K562 (cell line): ENCODE results near the gene IMPA2. TPM values are rescaled to one million over a fixed set of nuclear protein-coding genes. Genes with fewer than 3 reads are reported as not detected.

ENCODE experiments used
- ATAC-seq: fragments of 200-7000 bp; cut with Tn5 transposase; 3 replicates; pipeline ENCODE4 v1.9.1; 2020; ENCODE audit warnings: moderate library complexity
- BruUV-seq: library from RNA; stranded (reverse); fragments of 400-500 nt; replicated peaks from 2 replicates; lab custom pipeline; 2021; lab: Mats Ljungman, UMichigan
- CTCF ChIA-PET: fragments of 300-600 bp; formaldehyde crosslinking; extraction: SDS; loops from one replicate; lab custom pipeline; 2021; ENCODE audit warnings: low intra/inter-chr PET ratio; lab: Yijun Ruan, JAX
- POLR2A ChIA-PET: fragments of 300-600, 350-650 bp; sonication (Branson Sonifier 250); formaldehyde crosslinking; extraction: SDS; loops from one replicate; lab custom pipeline; 2021; ENCODE audit warnings: antibody characterized with exemption, inconsistent platforms; lab: Yijun Ruan, JAX
- DNase-seq, 4 experiments: peaks; one replicate each; pipeline versions ENCODE4 v3.0.0 to v3.0.0-alpha.2; 2011 to 2018; ENCODE audit warnings: low spot score in 3 of 4, mixed read lengths in 3 of 4; ENCODE audit errors: extremely low read depth in 1 of 4
- FAIRE-seq: peaks from 2 replicates; lab custom pipeline; 2011; peaks lifted over from hg19 to GRCh38; lab: Jason Lieb, UNC
- H2AFZ ChIP-seq: 2 replicates; pipeline ENCODE4 v1.6.0; 2011; ENCODE audit warnings: low read depth, low read length, control low read depth, inconsistent platforms
- H3K27ac ChIP-seq: fragments of 200-600 bp; 3 replicates; pipeline ENCODE4 v1.8.0; 2011; ENCODE audit warnings: low read depth, mild to moderate bottlenecking, control low read depth, inconsistent platforms, low read length, moderate library complexity, mixed read lengths; ENCODE audit errors: extremely low read depth
- H3K27me3 ChIP-seq, 2 experiments: fragments of 300-600 bp in 1 of 2; 2 replicates in 1 of 2; 3 replicates in 1 of 2; pipeline versions ENCODE4 v1.6.0 to v1.8.0; 2011; ENCODE audit warnings: inconsistent platforms in 2 of 2, low read length in 2 of 2, mild to moderate bottlenecking in 1 of 2, mixed read lengths in 1 of 2, moderate library complexity in 1 of 2; ENCODE audit not compliant: control insufficient read depth in 2 of 2, insufficient read depth in 2 of 2
- H3K36me3 ChIP-seq: fragments of 300-600 bp; 3 replicates; pipeline ENCODE4 v1.8.0; 2011; ENCODE audit warnings: mild to moderate bottlenecking, low read length, inconsistent platforms; ENCODE audit not compliant: control insufficient read depth, insufficient read depth
- H3K4me1 ChIP-seq, 2 experiments: fragments of 200-600 bp in 1 of 2; replicated peaks in 1 of 2; 2 replicates in 1 of 2; 3 replicates in 1 of 2; pipeline versions ENCODE4 v1.5.1 to v1.8.0; 2011; ENCODE audit warnings: inconsistent platforms in 2 of 2, low read length in 2 of 2, mild to moderate bottlenecking in 1 of 2, mixed read lengths in 1 of 2, moderate library complexity in 1 of 2; ENCODE audit not compliant: control insufficient read depth in 2 of 2, insufficient read depth in 2 of 2
- H3K4me2 ChIP-seq: 2 replicates; pipeline ENCODE4 v1.6.1; 2011; ENCODE audit warnings: low read length, control low read depth, inconsistent platforms, mixed read lengths; ENCODE audit not compliant: insufficient read depth
- H3K4me3 ChIP-seq: fragments of 200-600 bp; sonication (generic), shearing (Covaris generic); 2 replicates; pipeline ENCODE4 v1.5.1; 2016; ENCODE audit warnings: control low read depth, inconsistent platforms
- H3K79me2 ChIP-seq: fragments of 200-600 bp; 3 replicates; pipeline ENCODE4 v1.8.0; 2011; ENCODE audit warnings: low read length, inconsistent platforms; ENCODE audit not compliant: control insufficient read depth, insufficient read depth
- H3K9ac ChIP-seq, 2 experiments: 2 replicates each; pipeline versions ENCODE4 v1.6.0 to v1.6.1; 2011; ENCODE audit warnings: low read depth in 2 of 2, low read length in 2 of 2, control low read depth in 1 of 2, inconsistent platforms in 1 of 2, mild to moderate bottlenecking in 1 of 2, mixed read lengths in 1 of 2; ENCODE audit not compliant: insufficient read depth in 1 of 2
- H3K9me1 ChIP-seq: one replicate; pipeline ENCODE4 v1.6.0; 2011; ENCODE audit warnings: inconsistent platforms, mild to moderate bottlenecking, low read length, moderate library complexity; ENCODE audit not compliant: control insufficient read depth, insufficient read depth
- H3K9me3 ChIP-seq: replicated peaks from 2 replicates; pipeline ENCODE4 v1.5.1; 2011; ENCODE audit warnings: low read depth, low read length, inconsistent platforms; ENCODE audit not compliant: control insufficient read depth, insufficient read depth
- H4K20me1 ChIP-seq: replicated peaks from 2 replicates; pipeline ENCODE4 v1.6.1; 2011; ENCODE audit warnings: low read length, inconsistent platforms, mixed read lengths; ENCODE audit not compliant: control insufficient read depth, insufficient read depth
- ARID1B ChIP-seq: fragments of 450-650 bp; IDR thresholded peaks from 2 replicates; pipeline ENCODE4 v1.6.1; 2016; ENCODE audit warnings: antibody characterized with exemption, mild to moderate bottlenecking, inconsistent platforms
- BCL6 ChIP-seq: fragments of 250-450 bp; sonication (Bioruptor Pico); IDR thresholded peaks from 2 replicates; pipeline ENCODE4 v1.4.0; 2020
- CBFA2T2 ChIP-seq: fragments of 450-650 bp; conservative IDR thresholded peaks from 2 replicates; pipeline ENCODE4 v1.6.1; 2017; ENCODE audit warnings: mild to moderate bottlenecking
- CBFA2T3 ChIP-seq: fragments of 450-650 bp; IDR thresholded peaks from 2 replicates; pipeline ENCODE4 v1.6.1; 2017
- DDX20 ChIP-seq: fragments of 450-650 bp; IDR thresholded peaks from 2 replicates; pipeline ENCODE4 v1.6.1; 2016; ENCODE audit warnings: missing genetic modification characterization, low read depth, mild to moderate bottlenecking, missing compliant biosample characterization, moderate library complexity
- DPF2 ChIP-seq: fragments of 450-650 bp; IDR thresholded peaks from 2 replicates; pipeline ENCODE4 v1.6.1; 2016
- EGR1 ChIP-seq: fragments of 450-650 bp; conservative IDR thresholded peaks from 2 replicates; pipeline ENCODE4 v1.6.1; 2017; ENCODE audit warnings: mild to moderate bottlenecking
- ELF1 ChIP-seq: fragments of 200-800 bp; sonication (Bioruptor generic); IDR thresholded peaks from 2 replicates; pipeline ENCODE4 v1.6.1; 2016; ENCODE audit warnings: missing genetic modification characterization, missing compliant biosample characterization
- EP300 ChIP-seq: IDR thresholded peaks from 2 replicates; pipeline ENCODE4 v1.6.1; 2012; ENCODE audit warnings: low read length, improper control_type of control experiment
- NCOR1 ChIP-seq: fragments of 450-650 bp; IDR thresholded peaks from 2 replicates; pipeline ENCODE4 v1.6.1; 2016; ENCODE audit warnings: mild to moderate bottlenecking, moderate library complexity
- RCOR1 ChIP-seq, 2 experiments: IDR thresholded peaks; 2 replicates each; pipeline ENCODE4 v1.6.1; 2012; ENCODE audit warnings: low read depth in 2 of 2, low read length in 2 of 2, borderline replicate concordance in 1 of 2, improper control_type of control experiment in 1 of 2
- SMARCA4 ChIP-seq: fragments of 450-650 bp; IDR thresholded peaks from 2 replicates; pipeline ENCODE4 v1.6.1; 2016
- TAL1 ChIP-seq: fragments of 450-650 bp; IDR thresholded peaks from 2 replicates; pipeline ENCODE4 v1.6.1; 2016; ENCODE audit warnings: mild to moderate bottlenecking
- TBL1XR1 ChIP-seq, 2 experiments: IDR thresholded peaks; 2 replicates each; pipeline ENCODE4 v1.6.1; 2012; ENCODE audit warnings: improper control_type of control experiment in 2 of 2, low read length in 2 of 2, mild to moderate bottlenecking in 1 of 2
- TOE1 ChIP-seq, 2 experiments: fragments of 450-650 bp in 1 of 2; sonication (generic) in 1 of 2; formaldehyde crosslinking in 1 of 2; IDR thresholded peaks; 2 replicates each; pipeline versions ENCODE4 v1.7.1 to v1.8.0; 2016 to 2022; ENCODE audit warnings: borderline replicate concordance in 2 of 2, mild to moderate bottlenecking in 2 of 2, antibody characterized with exemption in 1 of 2, inconsistent platforms in 1 of 2, low read depth in 1 of 2, missing genetic modification reagents in 1 of 2, moderate library complexity in 1 of 2
- ZFX ChIP-seq: sonication (generic); formaldehyde crosslinking; IDR thresholded peaks from 2 replicates; pipeline ENCODE4 v1.8.0; 2022; ENCODE audit warnings: mild to moderate bottlenecking, missing genetic modification reagents, moderate library complexity
- ZNF24 ChIP-seq: fragments of 450-650 bp; IDR thresholded peaks from 2 replicates; pipeline ENCODE4 v1.6.1; 2016
- WGBS: fragments of 100-300 bp; shearing (Covaris generic); methylation state at CpG from one replicate; pipeline ENCODE4 v1.1.6; 2016; ENCODE audit warnings: low coverage, mixed read lengths; ENCODE audit not compliant: insufficient coverage; ENCODE audit errors: missing lambda C conversion rate; 5-methylcytosine and 5-hydroxymethylcytosine counted together
- in situ Hi-C: fragments of 300-500 bp; cut with MboI; formaldehyde crosslinking; loops from 4 replicates; pipeline ENCODE4 v1.15.0; 2018; ENCODE audit warnings: inconsistent platforms, mixed read lengths
- intact Hi-C: fragments of 100-400 bp; cut with micrococcal nuclease; formaldehyde crosslinking; loops from 2 replicates; pipeline ENCODE4 v1.14.2; 2022
- polyA plus RNA-seq, 8 experiments: library from polyadenylated mRNA; depleted of rRNA in 4 of 8; stranded (reverse) in 5 of 8; unstranded in 3 of 8; fragments of >200 nt; fragmentation: Nextera tagmentation in 2 of 8; fragmentation: Illumina TruSeq in 1 of 8; extraction: Ambion mirVana in 2 of 8; extraction: Trizol in 1 of 8; gene quantifications; 2 replicates each; pipeline versions ENCODE4 v1.2.1 to v1.2.3, GENCODE V29; 2011 to 2014; ENCODE audit warnings: inconsistent platforms in 1 of 8, missing spikeins in 1 of 8
- total RNA-seq, 7 experiments: library from RNA; depleted of rRNA in 6 of 7; stranded (reverse); fragments of >200 nt in 6 of 7; fragmentation: Illumina TruSeq in 2 of 7; extraction: Trizol in 2 of 7; gene quantifications; 2 replicates each; pipeline versions ENCODE4 v1.2.1 to v1.2.3, GENCODE V29; 2011 to 2021; ENCODE audit warnings: low replicate concordance in 1 of 7
- TF ChIP-seq, protein P1 (sequence below): fragments of 200-800 bp; sonication (Bioruptor generic); IDR thresholded peaks from 2 replicates; pipeline ENCODE4 v1.6.1; 2017; ENCODE audit warnings: missing genetic modification characterization, missing compliant biosample characterization
- TF ChIP-seq, protein P2 (sequence below): sonication (generic); IDR thresholded peaks from 2 replicates; pipeline ENCODE4 v1.6.1; 2016
- TF ChIP-seq, protein P3 (sequence below): fragments of 450-650 bp; formaldehyde crosslinking; IDR thresholded peaks from 2 replicates; pipeline ENCODE4 v1.4.0; 2020; ENCODE audit warnings: mild to moderate bottlenecking, moderate library complexity

IMPA2 gene
- total and polyA plus RNA-seq, 9 of the 15 experiments (the other 6 are each of a cell fraction or from before 2014, with no cell fraction given): 0.62 to 11.3 (median 5.7) TPM

DNA sequence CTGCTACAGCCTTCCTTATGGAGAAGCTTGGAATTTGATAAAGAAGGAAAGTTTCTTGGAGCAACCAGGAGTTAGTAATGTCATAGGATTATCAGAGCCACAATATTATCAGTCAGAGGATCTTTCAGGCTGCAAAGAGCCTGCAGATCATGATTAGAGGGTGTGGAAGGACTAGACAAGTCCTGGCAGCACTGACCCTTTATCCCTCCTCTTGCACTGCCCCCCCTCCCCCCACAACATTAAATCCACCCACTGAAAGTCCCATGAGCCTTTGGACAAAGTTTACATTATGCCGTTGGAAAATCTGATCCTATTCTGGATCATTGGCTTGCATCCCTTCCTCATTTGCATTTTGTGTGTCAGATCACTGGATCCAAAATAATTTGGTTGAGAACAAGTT, 18.7 kb upstream of the IMPA2 start:
- H2AFZ ChIP-seq: peak overlapping the region; percentile 29
- TF ChIP-seq RCOR1 (IDR thresholded peaks at IDR 0.05; ENCODE audit: borderline replicate concordance in 1 of 2, low read depth in 2 of 2, low read length in 2 of 2) (peak in 1 of 2 experiments; percentile 6; a peak in 1 of 4 replicates), TOE1 (IDR thresholded peaks at IDR 0.05; ENCODE audit: borderline replicate concordance) (no peak), TOE1 (CRISPR knock-in tag; IDR thresholded peaks at IDR 0.05; ENCODE audit: borderline replicate concordance, low read depth) (no peak), EGR1 (peak; percentile 67), TAL1 (peak; percentile 21; the same call in 1 of the 2 replicates), BCL6 (CRISPR knock-in tag) (no peak), ELF1 (tag) (no peak), ARID1B (peak; percentile 63; the same call in 1 of the 2 replicates), ZFX (CRISPR knock-in tag) (no peak), TBL1XR1 (IDR thresholded peaks at IDR 0.05; ENCODE audit: low read length in 2 of 2) (0 out of 4 replicates have a peak, but pooled peaks of 1 of the 2 experiments have one; percentile 24), DDX20 (no peak), SMARCA4 (0 out of 2 replicates have a peak, but pooled peaks have one; percentile 41), ZNF24 (0 out of 2 replicates have a peak, but pooled peaks have one; percentile 30), DPF2 (peak; percentile 56; the same call in 1 of the 2 replicates), NCOR1 (peak; percentile 19; the same call in 1 of the 2 replicates), CBFA2T2 (0 out of 2 replicates have a peak, but pooled peaks have one; percentile 34), EP300 (peak; percentile 46; the same call in 1 of the 2 replicates), CBFA2T3 (peak; percentile 69)
- TF ChIP-seq, protein P1, sequence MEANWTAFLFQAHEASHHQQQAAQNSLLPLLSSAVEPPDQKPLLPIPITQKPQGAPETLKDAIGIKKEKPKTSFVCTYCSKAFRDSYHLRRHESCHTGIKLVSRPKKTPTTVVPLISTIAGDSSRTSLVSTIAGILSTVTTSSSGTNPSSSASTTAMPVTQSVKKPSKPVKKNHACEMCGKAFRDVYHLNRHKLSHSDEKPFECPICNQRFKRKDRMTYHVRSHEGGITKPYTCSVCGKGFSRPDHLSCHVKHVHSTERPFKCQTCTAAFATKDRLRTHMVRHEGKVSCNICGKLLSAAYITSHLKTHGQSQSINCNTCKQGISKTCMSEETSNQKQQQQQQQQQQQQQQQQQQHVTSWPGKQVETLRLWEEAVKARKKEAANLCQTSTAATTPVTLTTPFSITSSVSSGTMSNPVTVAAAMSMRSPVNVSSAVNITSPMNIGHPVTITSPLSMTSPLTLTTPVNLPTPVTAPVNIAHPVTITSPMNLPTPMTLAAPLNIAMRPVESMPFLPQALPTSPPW: peak; percentile 65
- TF ChIP-seq, protein P2, sequence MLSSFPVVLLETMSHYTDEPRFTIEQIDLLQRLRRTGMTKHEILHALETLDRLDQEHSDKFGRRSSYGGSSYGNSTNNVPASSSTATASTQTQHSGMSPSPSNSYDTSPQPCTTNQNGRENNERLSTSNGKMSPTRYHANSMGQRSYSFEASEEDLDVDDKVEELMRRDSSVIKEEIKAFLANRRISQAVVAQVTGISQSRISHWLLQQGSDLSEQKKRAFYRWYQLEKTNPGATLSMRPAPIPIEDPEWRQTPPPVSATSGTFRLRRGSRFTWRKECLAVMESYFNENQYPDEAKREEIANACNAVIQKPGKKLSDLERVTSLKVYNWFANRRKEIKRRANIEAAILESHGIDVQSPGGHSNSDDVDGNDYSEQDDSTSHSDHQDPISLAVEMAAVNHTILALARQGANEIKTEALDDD: peak; percentile 75
- TF ChIP-seq, protein P3, sequence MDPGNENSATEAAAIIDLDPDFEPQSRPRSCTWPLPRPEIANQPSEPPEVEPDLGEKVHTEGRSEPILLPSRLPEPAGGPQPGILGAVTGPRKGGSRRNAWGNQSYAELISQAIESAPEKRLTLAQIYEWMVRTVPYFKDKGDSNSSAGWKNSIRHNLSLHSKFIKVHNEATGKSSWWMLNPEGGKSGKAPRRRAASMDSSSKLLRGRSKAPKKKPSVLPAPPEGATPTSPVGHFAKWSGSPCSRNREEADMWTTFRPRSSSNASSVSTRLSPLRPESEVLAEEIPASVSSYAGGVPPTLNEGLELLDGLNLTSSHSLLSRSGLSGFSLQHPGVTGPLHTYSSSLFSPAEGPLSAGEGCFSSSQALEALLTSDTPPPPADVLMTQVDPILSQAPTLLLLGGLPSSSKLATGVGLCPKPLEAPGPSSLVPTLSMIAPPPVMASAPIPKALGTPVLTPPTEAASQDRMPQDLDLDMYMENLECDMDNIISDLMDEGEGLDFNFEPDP (CRISPR knock-in tag): no peak
- TF ChIP-seq, all 486 proteins: peak for 14
- intact Hi-C loops: no loop called here
- ATAC-seq (peak; percentile 50; the same call in 2 of the 3 replicates), FAIRE-seq (peak; percentile 83), DNase-seq (peak in 3 of 4 experiments; percentile 23 to 71 (median 47))
- POLR2A ChIA-PET: no interaction called here
- BruUV-seq: no TSS peak
- CTCF ChIA-PET: no interaction called here
- Histone ChIP-seq H3K9ac (no peak overlapping the region), H3K9me1 (no peaks in the 10 kb centered on the region), H3K4me1 (peaks cover 10 to 17% of the 10 kb centered on the region in 2 experiments; a peak in 3 of 5 replicates), H4K20me1 (no peaks in the 10 kb centered on the region), H3K36me3 (no peaks in the 10 kb centered on the region), H3K79me2 (no peaks in the 10 kb centered on the region), H3K27me3 (no peaks in the 10 kb centered on the region), H3K9me3 (peaks cover 1% of the 10 kb centered on the region), H3K4me2 (0 out of 2 replicates have a peak overlapping the region, but pooled peaks have one; percentile 34), H3K4me3 (no peak overlapping the region), H3K27ac (no peak overlapping the region)
- in situ Hi-C loops: no loop called here
- 0% methylated on average over 1 of the region's 1 CpG for WGBS
